22Rv1 (cell line): ENCODE data around the gene F12.

Experiments used
- H3K27ac ChIP-seq: fragments of 450-650 bp; 2 replicates; pipeline ENCODE4 v1.5.1; 2017
- CTCF ChIP-seq: fragments of 450-650 bp; IDR thresholded peaks from 2 replicates; pipeline ENCODE4 v1.5.1; 2017; ENCODE audit warnings: mild to moderate bottlenecking
- ZFX ChIP-seq: fragments of 450-650 bp; IDR thresholded peaks from 2 replicates; pipeline ENCODE4 v1.6.1; 2017; ENCODE audit warnings: antibody characterized with exemption, borderline replicate concordance

Gene F12

GRCh38 chr5:177428574-177429217 lies 19.3 kb upstream of the F12 start:
- no peak overlapping the region for H3K27ac ChIP-seq
- TF ChIP-seq CTCF (no peak), ZFX (no peak)

- no peak for TF ChIP-seq ZFX
- TF ChIP-seq CTCF = no peak
- H3K27ac ChIP-seq = peak overlapping the region; percentile 89
Observed at GRCh38 chr5:177427919-177428573, 18.7 kb upstream of the F12 start.

- H3K27ac ChIP-seq = peak overlapping the region; percentile 89
- TF ChIP-seq CTCF (no peak), ZFX (no peak)
Observed at GRCh38 chr5:177427211-177427822, 18.0 kb upstream of the F12 start.

- H3K27ac ChIP-seq = peak within 1 kb of the TSS; percentile 89
- TF ChIP-seq CTCF (no peak), ZFX (no peak)
Observed at GRCh38 chr5:177426566-177427210, 17.3 kb upstream of the F12 start, which contains the start of gene GRK6. Gene GRK6 (plus strand): TSS chr5:177426676. CDS start chr5:177426846, 170 bp downstream.

GRCh38 chr5:177425801-177426565 lies 16.6 kb upstream of the F12 start:
- TF ChIP-seq ZFX (no peak), CTCF (no peak)
- H3K27ac ChIP-seq = peak overlapping the region; percentile 89

- no peak for TF ChIP-seq ZFX
- TF ChIP-seq CTCF = no peak
- H3K27ac ChIP-seq = peak overlapping the region; percentile 89
Observed at GRCh38 chr5:177425196-177425800, 15.9 kb upstream of the F12 start.
